K562 (cell line): ENCODE measurements around the gene COX15. TPM values are rescaled to one million over a fixed set of nuclear protein-coding genes. Genes with fewer than 3 reads are reported as not detected.

Source experiments
- ATAC-seq: fragments of 200-7000 bp; cut with Tn5 transposase; 3 replicates; pipeline ENCODE4 v1.9.1; 2020; ENCODE audit warnings: moderate library complexity
- BruUV-seq: library from RNA; stranded (reverse); fragments of 400-500 nt; replicated peaks from 2 replicates; lab custom pipeline; 2021; lab: Mats Ljungman, UMichigan
- CTCF ChIA-PET: fragments of 300-600 bp; formaldehyde crosslinking; extraction: SDS; loops from one replicate; lab custom pipeline; 2021; ENCODE audit warnings: low intra/inter-chr PET ratio; lab: Yijun Ruan, JAX
- POLR2A ChIA-PET: fragments of 300-600, 350-650 bp; sonication (Branson Sonifier 250); formaldehyde crosslinking; extraction: SDS; loops from one replicate; lab custom pipeline; 2021; ENCODE audit warnings: antibody characterized with exemption, inconsistent platforms; lab: Yijun Ruan, JAX
- DNase-seq, 4 experiments: peaks; one replicate each; pipeline versions ENCODE4 v3.0.0 to v3.0.0-alpha.2; 2011 to 2018; ENCODE audit warnings: low spot score in 3 of 4, mixed read lengths in 3 of 4; ENCODE audit errors: extremely low read depth in 1 of 4
- FAIRE-seq: peaks from 2 replicates; lab custom pipeline; 2011; peaks lifted over from hg19 to GRCh38; lab: Jason Lieb, UNC
- H2AFZ ChIP-seq: 2 replicates; pipeline ENCODE4 v1.6.0; 2011; ENCODE audit warnings: low read depth, low read length, control low read depth, inconsistent platforms
- H3K27ac ChIP-seq: fragments of 200-600 bp; 3 replicates; pipeline ENCODE4 v1.8.0; 2011; ENCODE audit warnings: low read depth, mild to moderate bottlenecking, control low read depth, inconsistent platforms, low read length, moderate library complexity, mixed read lengths; ENCODE audit errors: extremely low read depth
- H3K27me3 ChIP-seq, 2 experiments: fragments of 300-600 bp in 1 of 2; 2 replicates in 1 of 2; 3 replicates in 1 of 2; pipeline versions ENCODE4 v1.6.0 to v1.8.0; 2011; ENCODE audit warnings: inconsistent platforms in 2 of 2, low read length in 2 of 2, mild to moderate bottlenecking in 1 of 2, mixed read lengths in 1 of 2, moderate library complexity in 1 of 2; ENCODE audit not compliant: control insufficient read depth in 2 of 2, insufficient read depth in 2 of 2
- H3K36me3 ChIP-seq: fragments of 300-600 bp; 3 replicates; pipeline ENCODE4 v1.8.0; 2011; ENCODE audit warnings: mild to moderate bottlenecking, low read length, inconsistent platforms; ENCODE audit not compliant: control insufficient read depth, insufficient read depth
- H3K4me1 ChIP-seq, 2 experiments: fragments of 200-600 bp in 1 of 2; replicated peaks in 1 of 2; 2 replicates in 1 of 2; 3 replicates in 1 of 2; pipeline versions ENCODE4 v1.5.1 to v1.8.0; 2011; ENCODE audit warnings: inconsistent platforms in 2 of 2, low read length in 2 of 2, mild to moderate bottlenecking in 1 of 2, mixed read lengths in 1 of 2, moderate library complexity in 1 of 2; ENCODE audit not compliant: control insufficient read depth in 2 of 2, insufficient read depth in 2 of 2
- H3K4me2 ChIP-seq: 2 replicates; pipeline ENCODE4 v1.6.1; 2011; ENCODE audit warnings: low read length, control low read depth, inconsistent platforms, mixed read lengths; ENCODE audit not compliant: insufficient read depth
- H3K4me3 ChIP-seq: fragments of 200-600 bp; sonication (generic), shearing (Covaris generic); 2 replicates; pipeline ENCODE4 v1.5.1; 2016; ENCODE audit warnings: control low read depth, inconsistent platforms
- H3K79me2 ChIP-seq: fragments of 200-600 bp; 3 replicates; pipeline ENCODE4 v1.8.0; 2011; ENCODE audit warnings: low read length, inconsistent platforms; ENCODE audit not compliant: control insufficient read depth, insufficient read depth
- H3K9ac ChIP-seq, 2 experiments: 2 replicates each; pipeline versions ENCODE4 v1.6.0 to v1.6.1; 2011; ENCODE audit warnings: low read depth in 2 of 2, low read length in 2 of 2, control low read depth in 1 of 2, inconsistent platforms in 1 of 2, mild to moderate bottlenecking in 1 of 2, mixed read lengths in 1 of 2; ENCODE audit not compliant: insufficient read depth in 1 of 2
- H3K9me1 ChIP-seq: one replicate; pipeline ENCODE4 v1.6.0; 2011; ENCODE audit warnings: inconsistent platforms, mild to moderate bottlenecking, low read length, moderate library complexity; ENCODE audit not compliant: control insufficient read depth, insufficient read depth
- H3K9me3 ChIP-seq: replicated peaks from 2 replicates; pipeline ENCODE4 v1.5.1; 2011; ENCODE audit warnings: low read depth, low read length, inconsistent platforms; ENCODE audit not compliant: control insufficient read depth, insufficient read depth
- H4K20me1 ChIP-seq: replicated peaks from 2 replicates; pipeline ENCODE4 v1.6.1; 2011; ENCODE audit warnings: low read length, inconsistent platforms, mixed read lengths; ENCODE audit not compliant: control insufficient read depth, insufficient read depth
- ASH1L ChIP-seq: fragments of 450-650 bp; IDR thresholded peaks from 2 replicates; pipeline ENCODE4 v1.6.1; 2018; ENCODE audit warnings: borderline replicate concordance, mild to moderate bottlenecking, low read depth; ENCODE audit not compliant: partially characterized antibody
- ATF7 ChIP-seq: fragments of 450-650 bp; IDR thresholded peaks from 2 replicates; pipeline ENCODE4 v1.7.1; 2014; ENCODE audit warnings: mild to moderate bottlenecking, moderate library complexity
- BHLHE40 ChIP-seq: IDR thresholded peaks from 2 replicates; pipeline ENCODE4 v1.6.1; 2011; ENCODE audit warnings: low read length, improper control_type of control experiment
- FOXK1 ChIP-seq: sonication (generic); formaldehyde crosslinking; IDR thresholded peaks from 2 replicates; pipeline ENCODE4 v1.8.0; 2022; ENCODE audit warnings: missing genetic modification reagents, mild to moderate bottlenecking, borderline replicate concordance
- HNRNPH1 ChIP-seq: fragments of 200-400 bp; formaldehyde crosslinking; optimal IDR thresholded peaks from 2 replicates; pipeline ENCODE3; 2017; ENCODE audit warnings: low read depth, mild to moderate bottlenecking, low read length, moderate library complexity
- NBN ChIP-seq: fragments of 450-650 bp; IDR thresholded peaks from 2 replicates; pipeline ENCODE4 v1.6.1; 2016; ENCODE audit warnings: low read depth, mild to moderate bottlenecking
- NFRKB ChIP-seq: fragments of 450-650 bp; IDR thresholded peaks from 2 replicates; pipeline ENCODE4 v1.6.1; 2016; ENCODE audit warnings: low read depth
- NR2F6 ChIP-seq: fragments of 450-650 bp; formaldehyde crosslinking; IDR thresholded peaks from 2 replicates; pipeline ENCODE4 v1.4.0; 2020; ENCODE audit warnings: mild to moderate bottlenecking
- RUNX1 ChIP-seq: sonication (generic); IDR thresholded peaks from 2 replicates; pipeline ENCODE4 v1.6.1; 2016; ENCODE audit warnings: antibody characterized with exemption, low read depth
- ZSCAN29 ChIP-seq: fragments of 450-650 bp; IDR thresholded peaks from 2 replicates; pipeline ENCODE4 v1.6.1; 2017
- WGBS: fragments of 100-300 bp; shearing (Covaris generic); methylation state at CpG from one replicate; pipeline ENCODE4 v1.1.6; 2016; ENCODE audit warnings: low coverage, mixed read lengths; ENCODE audit not compliant: insufficient coverage; ENCODE audit errors: missing lambda C conversion rate; 5-methylcytosine and 5-hydroxymethylcytosine counted together
- in situ Hi-C: fragments of 300-500 bp; cut with MboI; formaldehyde crosslinking; loops from 4 replicates; pipeline ENCODE4 v1.15.0; 2018; ENCODE audit warnings: inconsistent platforms, mixed read lengths
- intact Hi-C: fragments of 100-400 bp; cut with micrococcal nuclease; formaldehyde crosslinking; loops from 2 replicates; pipeline ENCODE4 v1.14.2; 2022
- polyA plus RNA-seq, 8 experiments: library from polyadenylated mRNA; depleted of rRNA in 4 of 8; stranded (reverse) in 5 of 8; unstranded in 3 of 8; fragments of >200 nt; fragmentation: Nextera tagmentation in 2 of 8; fragmentation: Illumina TruSeq in 1 of 8; extraction: Ambion mirVana in 2 of 8; extraction: Trizol in 1 of 8; gene quantifications; 2 replicates each; pipeline versions ENCODE4 v1.2.1 to v1.2.3, GENCODE V29; 2011 to 2014; ENCODE audit warnings: inconsistent platforms in 1 of 8, missing spikeins in 1 of 8
- total RNA-seq, 7 experiments: library from RNA; depleted of rRNA in 6 of 7; stranded (reverse); fragments of >200 nt in 6 of 7; fragmentation: Illumina TruSeq in 2 of 7; extraction: Trizol in 2 of 7; gene quantifications; 2 replicates each; pipeline versions ENCODE4 v1.2.1 to v1.2.3, GENCODE V29; 2011 to 2021; ENCODE audit warnings: low replicate concordance in 1 of 7
- TF ChIP-seq, protein P1 (sequence below): fragments of 250-450 bp; sonication (Bioruptor Pico); IDR thresholded peaks from 2 replicates; pipeline ENCODE4 v1.8.0; 2021; ENCODE audit warnings: borderline replicate concordance, mild to moderate bottlenecking, moderate library complexity; ENCODE audit not compliant: poor library complexity, severe bottlenecking
- TF ChIP-seq, protein P2 (sequence below): fragments of 250-450 bp; sonication (Bioruptor Pico); IDR thresholded peaks from 2 replicates; pipeline ENCODE4 v1.5.0; 2021; ENCODE audit warnings: mild to moderate bottlenecking, moderate library complexity

The COX15 gene
- total and polyA plus RNA-seq, 9 of the 15 experiments (the other 6 are each of a cell fraction or from before 2014, with no cell fraction given), result 17.4 to 45.1 (median 23.7) TPM

DNA sequence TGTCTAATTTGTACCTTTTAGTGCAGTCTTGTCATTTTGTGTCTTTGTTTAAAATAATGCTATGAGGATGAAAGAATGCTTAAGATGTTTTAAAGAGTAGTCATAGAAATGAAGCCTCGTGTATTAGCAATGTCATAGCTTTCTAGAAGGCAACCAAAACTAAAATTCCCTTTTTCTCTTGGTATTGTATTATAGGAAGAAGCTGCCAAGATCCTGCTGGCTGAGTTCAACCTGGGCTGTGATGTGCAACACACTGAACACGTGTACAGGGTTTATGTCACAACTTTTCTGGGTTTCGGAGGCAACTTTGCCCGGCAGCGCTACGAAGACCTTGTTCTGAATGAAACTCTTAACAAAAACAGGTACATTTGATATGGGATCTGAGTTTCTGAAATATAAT is 36.2 kb downstream of the COX15 start:
- intact Hi-C loops (no loop called here), in situ Hi-C loops (no loop called here)
- no peak for FAIRE-seq
- H3K79me2 ChIP-seq, result no peaks in the 10 kb centered on the region
- TF ChIP-seq RUNX1 (no peak), ATF7 (no peak)
- no TSS peak for BruUV-seq
- no peak overlapping the region for H3K4me2 ChIP-seq
- POLR2A ChIA-PET, result no interaction called here
- peaks cover 40% of the 10 kb centered on the region; the same call in 2 of the 3 replicates for H3K36me3 ChIP-seq
- no peaks in the 10 kb centered on the region for H3K4me1 ChIP-seq
- H3K4me3 ChIP-seq, result no peak overlapping the region
- no peak for DNase-seq
- no peaks in the 10 kb centered on the region for H4K20me1 ChIP-seq
- no peaks in the 10 kb centered on the region for H3K27me3 ChIP-seq
- H3K9me3 ChIP-seq, result no peaks in the 10 kb centered on the region
- no peaks in the 10 kb centered on the region for H3K9me1 ChIP-seq
- no peak for ATAC-seq
- H3K9ac ChIP-seq, result no peak overlapping the region
- CTCF ChIA-PET, result no interaction called here
- H2AFZ ChIP-seq, result no peak overlapping the region
- 78% methylated on average over 6 of the region's 6 CpGs for WGBS
- H3K27ac ChIP-seq, result no peak overlapping the region

DNA sequence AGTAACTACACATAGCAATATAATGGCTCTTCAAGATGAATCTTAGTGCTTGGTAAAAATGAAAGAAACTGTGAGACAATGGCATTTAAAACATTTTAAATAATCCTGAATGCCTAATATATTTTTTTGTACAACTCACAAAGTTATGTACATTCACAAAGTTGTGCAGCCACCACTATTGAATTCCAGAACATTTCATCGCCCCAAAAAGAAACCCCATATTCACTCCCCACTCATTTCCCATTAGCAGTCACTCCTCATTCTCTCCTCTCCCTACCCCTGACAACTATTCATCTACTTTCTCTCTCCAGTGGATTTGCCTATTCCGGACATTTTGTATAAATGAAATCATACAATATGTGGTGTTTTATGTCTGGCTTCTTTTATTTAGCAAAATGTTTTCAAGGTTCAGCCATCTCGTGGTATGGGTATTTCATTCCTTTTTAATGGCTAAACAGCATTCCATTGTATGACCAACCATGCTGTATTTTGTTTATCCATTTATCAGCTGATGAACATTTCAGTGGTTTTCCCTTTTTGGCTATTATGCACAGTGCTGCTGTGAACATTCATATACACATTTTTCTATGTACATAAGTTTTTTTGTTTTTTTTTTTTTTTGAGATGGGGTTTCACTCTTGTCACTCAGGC is 37.9 kb downstream of the COX15 start:
- Histone ChIP-seq H3K4me2 (no peak overlapping the region), H2AFZ (no peak overlapping the region), H3K9me3 (no peaks in the 10 kb centered on the region), H3K36me3 (peaks cover 37% of the 10 kb centered on the region; the same call in 2 of the 3 replicates), H3K4me1 (no peaks in the 10 kb centered on the region), H3K27me3 (no peaks in the 10 kb centered on the region), H3K79me2 (no peaks in the 10 kb centered on the region), H3K4me3 (no peak overlapping the region), H3K9me1 (no peaks in the 10 kb centered on the region), H3K27ac (no peak overlapping the region), H3K9ac (no peak overlapping the region), H4K20me1 (no peaks in the 10 kb centered on the region)
- WGBS, result 69% methylated on average over 3 of the region's 3 CpGs
- ATAC-seq, result no peak
- no peak for FAIRE-seq
- ChIA-PET CTCF (no interaction called here), POLR2A (no interaction called here)
- in situ Hi-C loops (no loop called here), intact Hi-C loops (no loop called here)
- BruUV-seq, result no TSS peak
- DNase-seq, result no peak
- TF ChIP-seq, protein P1, sequence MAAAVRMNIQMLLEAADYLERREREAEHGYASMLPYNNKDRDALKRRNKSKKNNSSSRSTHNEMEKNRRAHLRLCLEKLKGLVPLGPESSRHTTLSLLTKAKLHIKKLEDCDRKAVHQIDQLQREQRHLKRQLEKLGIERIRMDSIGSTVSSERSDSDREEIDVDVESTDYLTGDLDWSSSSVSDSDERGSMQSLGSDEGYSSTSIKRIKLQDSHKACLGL (CRISPR knock-in tag), result no peak
- TF ChIP-seq ZSCAN29 (no peak), NFRKB (no peak), NBN (no peak), ASH1L (no peak), FOXK1 (CRISPR knock-in tag) (no peak), NR2F6 (no peak), HNRNPH1 (no peak), BHLHE40 (no peak)
- TF ChIP-seq, protein P2, sequence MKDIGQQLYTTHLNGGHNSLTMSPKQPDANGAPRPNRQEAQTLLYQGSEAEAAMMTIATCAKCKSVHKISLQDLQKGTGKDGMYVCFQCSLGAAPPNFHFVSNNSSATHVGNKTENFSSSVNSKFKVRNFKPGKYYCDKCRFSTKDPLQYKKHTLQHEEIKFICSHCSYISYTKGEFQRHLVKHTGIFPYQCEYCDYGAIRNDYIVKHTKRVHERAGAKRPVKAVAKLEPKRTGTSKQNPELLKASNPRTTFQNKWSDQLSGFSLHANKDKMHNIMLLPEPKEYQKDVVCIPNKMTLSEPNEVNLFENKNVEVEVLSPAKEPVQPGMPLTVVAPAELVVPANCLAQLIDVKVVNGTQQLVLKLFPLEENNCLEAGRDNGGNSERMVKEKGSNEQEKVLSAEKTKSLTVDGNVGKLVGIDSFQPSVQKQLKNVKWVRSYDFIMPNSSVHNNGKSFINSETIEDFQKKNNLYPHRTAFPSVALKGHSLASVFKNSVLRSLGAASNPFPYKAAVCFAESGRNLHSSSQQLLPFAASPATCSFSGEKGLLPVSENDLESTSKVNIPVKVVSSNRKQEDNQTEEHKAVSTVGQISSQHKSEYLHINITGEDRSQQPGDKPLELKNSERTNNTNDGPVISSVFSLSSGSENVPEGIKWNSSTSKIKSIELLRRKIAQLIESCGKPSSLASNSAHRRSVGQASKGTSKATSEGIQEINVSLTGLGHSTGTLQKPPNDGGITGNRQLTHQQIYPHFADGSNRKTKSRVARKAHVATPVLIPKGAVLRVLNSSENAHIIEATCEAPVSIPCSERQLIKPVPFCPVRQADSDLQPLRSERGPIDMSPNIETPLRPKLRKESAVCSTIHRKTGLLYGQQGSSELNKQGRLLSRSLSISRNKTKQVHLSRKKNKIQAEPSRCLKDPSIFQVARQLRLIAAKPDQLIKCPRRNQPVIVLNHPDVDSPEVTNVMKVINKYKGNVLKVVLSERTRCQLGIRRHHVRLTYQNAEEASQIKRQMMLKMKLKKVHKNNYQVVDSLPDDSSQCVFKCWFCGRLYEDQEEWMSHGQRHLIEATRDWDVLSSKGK, result no peak
